Ishikawa (cell line): ENCODE data around the gene NPAS3.

ENCODE experiments used
- CEBPB ChIP-seq: IDR thresholded peaks from 2 replicates; pipeline ENCODE4 v1.6.1; 2012
- CREB1 ChIP-seq: IDR thresholded peaks from 2 replicates; pipeline ENCODE4 v1.6.1; 2012; ENCODE audit warnings: low read depth
- EGR1 ChIP-seq: IDR thresholded peaks from 2 replicates; pipeline ENCODE4 v1.6.1; 2012
- EP300 ChIP-seq: IDR thresholded peaks from 2 replicates; pipeline ENCODE4 v1.6.1; 2012; ENCODE audit warnings: borderline replicate concordance
- FOXM1 ChIP-seq: IDR thresholded peaks from 2 replicates; pipeline ENCODE4 v1.6.1; 2012; ENCODE audit warnings: low read depth, borderline replicate concordance
- NFIC ChIP-seq: IDR thresholded peaks from 2 replicates; pipeline ENCODE4 v1.6.1; 2012
- RAD21 ChIP-seq: IDR thresholded peaks from 2 replicates; pipeline ENCODE4 v1.6.1; 2012; ENCODE audit warnings: low read depth
- REST ChIP-seq: IDR thresholded peaks from 2 replicates; pipeline ENCODE4 v1.6.1; 2012; ENCODE audit warnings: low read depth, mild to moderate bottlenecking
- TAF1 ChIP-seq: IDR thresholded peaks from 2 replicates; pipeline ENCODE4 v1.6.1; 2012; ENCODE audit warnings: low read depth, mild to moderate bottlenecking
- TCF12 ChIP-seq: IDR thresholded peaks from 2 replicates; pipeline ENCODE4 v1.6.1; 2012; ENCODE audit warnings: low read depth
- TEAD4 ChIP-seq: IDR thresholded peaks from 2 replicates; pipeline ENCODE4 v1.6.1; 2012
- YY1 ChIP-seq: IDR thresholded peaks from 2 replicates; pipeline ENCODE4 v1.6.1; 2012; ENCODE audit warnings: low read depth
- ZBTB7A ChIP-seq: IDR thresholded peaks from 2 replicates; pipeline ENCODE4 v1.6.1; 2012; ENCODE audit warnings: low read depth
- TF ChIP-seq, protein P1 (sequence below): IDR thresholded peaks from 2 replicates; pipeline ENCODE4 v1.6.1; 2012
- TF ChIP-seq, protein P2 (sequence below): IDR thresholded peaks from 2 replicates; pipeline ENCODE4 v1.6.1; 2012

Gene NPAS3

DNA sequence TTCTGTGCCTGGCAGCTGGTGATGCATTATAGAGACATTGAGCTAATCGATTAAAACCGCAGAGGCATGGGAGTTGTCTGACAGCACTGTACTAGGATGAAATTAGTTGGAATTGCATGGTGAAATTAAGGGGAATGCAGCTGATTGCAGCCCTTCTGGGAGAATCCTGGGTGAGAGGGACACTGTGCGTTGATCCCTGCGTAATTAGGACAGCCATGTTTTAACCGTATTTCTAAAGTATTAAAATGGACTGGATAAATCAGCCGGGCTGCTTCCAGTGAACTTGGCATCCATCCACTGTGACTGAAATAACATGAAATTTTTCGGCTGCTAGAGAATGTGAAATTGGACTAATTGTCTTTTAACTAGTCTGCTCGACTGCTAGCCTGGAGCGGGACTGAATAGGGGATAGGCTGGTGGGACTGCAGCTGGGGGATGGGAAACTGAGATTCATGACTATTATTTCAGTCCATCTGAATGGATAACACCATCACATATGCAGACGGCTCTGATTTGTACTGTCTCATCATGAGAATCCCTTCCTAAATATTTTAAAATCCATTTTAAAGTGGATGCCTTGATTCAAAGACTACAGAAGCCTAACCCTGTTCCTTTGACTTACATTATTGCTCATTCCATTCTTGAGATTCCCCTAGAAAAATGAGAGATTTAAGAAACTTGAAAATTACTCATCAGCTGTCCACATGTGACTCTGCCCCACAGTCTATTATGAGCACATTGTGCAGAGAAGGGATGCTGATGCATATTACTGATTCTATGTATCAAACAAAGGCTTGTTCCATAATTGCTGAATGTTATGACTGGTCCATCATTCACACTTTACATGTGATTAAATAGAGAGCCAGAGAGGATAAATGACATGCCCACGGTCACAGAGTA, 343.9 kb downstream of the NPAS3 start:
- TF ChIP-seq, protein P1, sequence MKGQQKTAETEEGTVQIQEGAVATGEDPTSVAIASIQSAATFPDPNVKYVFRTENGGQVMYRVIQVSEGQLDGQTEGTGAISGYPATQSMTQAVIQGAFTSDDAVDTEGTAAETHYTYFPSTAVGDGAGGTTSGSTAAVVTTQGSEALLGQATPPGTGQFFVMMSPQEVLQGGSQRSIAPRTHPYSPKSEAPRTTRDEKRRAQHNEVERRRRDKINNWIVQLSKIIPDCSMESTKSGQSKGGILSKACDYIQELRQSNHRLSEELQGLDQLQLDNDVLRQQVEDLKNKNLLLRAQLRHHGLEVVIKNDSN: no peak
- no peak for TF ChIP-seq EP300
- no peak for TF ChIP-seq NFIC

DNA sequence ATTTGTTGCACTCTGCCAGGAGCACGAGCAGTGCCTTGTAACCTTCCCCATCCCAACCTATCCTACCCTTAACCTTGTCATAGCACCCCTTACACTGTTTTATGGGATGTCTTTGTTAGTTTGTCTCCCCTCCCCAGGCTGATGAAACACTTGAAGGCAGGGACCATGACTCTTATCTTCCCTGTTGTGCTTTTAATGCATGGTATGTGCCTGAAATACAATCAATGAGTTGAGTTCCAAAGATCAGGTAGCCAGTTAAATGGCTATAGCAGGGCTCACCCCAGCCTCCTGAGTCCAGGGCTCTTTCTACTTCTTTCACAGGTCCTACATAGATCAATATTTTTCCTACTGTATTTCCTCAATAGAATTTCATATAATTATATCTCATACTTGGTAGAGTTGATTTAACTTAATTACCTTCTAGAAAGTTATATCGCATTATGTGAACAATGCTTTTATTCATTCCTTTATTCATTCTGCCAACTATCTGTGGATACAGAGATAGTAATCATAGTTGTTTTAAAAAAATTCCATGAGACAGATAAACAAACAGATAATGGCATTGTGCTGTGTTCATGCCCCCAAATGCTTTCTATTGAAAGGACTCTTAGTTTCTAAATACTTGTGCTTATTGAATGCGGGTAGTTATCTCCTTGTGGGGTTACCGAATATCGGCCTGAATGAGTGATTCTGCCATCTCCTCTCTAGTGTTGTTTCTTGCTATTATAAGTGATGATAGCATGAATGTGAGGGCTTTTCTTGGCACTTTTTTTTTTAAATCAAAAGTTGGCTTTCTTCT, 347.4 kb downstream of the NPAS3 start:
- TF ChIP-seq CEBPB (no peak), REST (no peak), NFIC (no peak), YY1 (no peak), TEAD4 (no peak), TCF12 (no peak), TAF1 (no peak), ZBTB7A (no peak), RAD21 (no peak), CREB1 (no peak), FOXM1 (no peak), EGR1 (no peak), EP300 (no peak)
- TF ChIP-seq, protein P1: no peak
- TF ChIP-seq, protein P2, sequence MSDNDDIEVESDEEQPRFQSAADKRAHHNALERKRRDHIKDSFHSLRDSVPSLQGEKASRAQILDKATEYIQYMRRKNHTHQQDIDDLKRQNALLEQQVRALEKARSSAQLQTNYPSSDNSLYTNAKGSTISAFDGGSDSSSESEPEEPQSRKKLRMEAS: no peak

DNA sequence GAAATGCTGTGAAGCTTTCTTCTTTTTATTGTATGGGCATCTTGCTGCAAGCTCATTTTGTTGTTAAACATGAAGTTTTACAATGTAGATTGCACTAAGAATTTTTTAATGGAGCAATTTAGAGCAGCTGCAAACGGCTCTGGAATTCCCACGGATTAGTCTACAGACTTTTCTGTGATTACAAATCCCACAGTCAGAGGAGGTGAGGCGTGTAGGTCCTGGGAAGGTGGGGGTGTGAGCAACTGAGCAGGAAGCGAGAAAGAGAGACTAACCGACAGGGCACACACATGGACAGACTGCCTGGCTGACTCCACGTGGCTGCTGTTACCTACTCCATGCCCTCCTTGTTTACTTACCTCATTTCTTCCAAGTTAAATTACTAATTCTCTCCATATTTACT, 348.5 kb downstream of the NPAS3 start:
- TF ChIP-seq TAF1 (no peak), ZBTB7A (no peak), RAD21 (no peak), EP300 (no peak), NFIC (no peak), TEAD4 (no peak), TCF12 (no peak), CEBPB (no peak), EGR1 (no peak), FOXM1 (no peak), REST (no peak), YY1 (no peak)
- TF ChIP-seq, protein P2: no peak
- TF ChIP-seq, protein P1: no peak

GRCh38 chr14:33290641-33291040, 352.0 kb downstream of the NPAS3 start:
- TF ChIP-seq EGR1: no peak
- TF ChIP-seq TCF12: no peak
- no peak for TF ChIP-seq TAF1
- no peak for TF ChIP-seq RAD21
- no peak for TF ChIP-seq YY1
- TF ChIP-seq, protein P2: no peak
- TF ChIP-seq CEBPB: no peak
- no peak for TF ChIP-seq FOXM1
- no peak for TF ChIP-seq ZBTB7A
- TF ChIP-seq EP300: no peak
- TF ChIP-seq REST: no peak
- TF ChIP-seq NFIC: no peak
- no peak for TF ChIP-seq CREB1
- TF ChIP-seq, protein P1: no peak
